ENCODE measurements around the gene CNBP. TPM values are rescaled to one million over a fixed set of nuclear protein-coding genes. Genes with fewer than 3 reads are reported as not detected.

Gene CNBP
- 396 and 438 TPM in 2 replicates for total RNA-seq (2021)
- Bru-seq, nascent RNA: percentile 99 among the genes with signal in this experiment
- percentile 99 among the genes with signal in this experiment for BruChase-seq, experiment 1, labeled RNA remaining after a 2-hour chase
- BruChase-seq, experiment 2, labeled RNA remaining after a 6-hour chase: percentile 99 among the genes with signal in this experiment
- long read RNA-seq, transcript CNBP-208 (5 exons, 1,549 nt): minor isoform, 80 of 1,653 reads
- long read RNA-seq, transcript CNBP-207 (5 exons, 1,626 nt): minor isoform, 487 of 1,653 reads
- long read RNA-seq, transcript CNBP-204 (5 exons, 1,641 nt): minor isoform, 205 of 1,653 reads
- long read RNA-seq, transcript CNBP-201 (5 exons, 1,664 nt): major isoform, 494 of 1,653 reads
- long read RNA-seq, partial matches to known transcripts: 5 of 1,653 reads
- long read RNA-seq, other reads (novel, unspliced or antisense): 358 of 1,653 reads

GRCh38 chr3:129183569-129184395 lies at the start of gene CNBP:
Gene CNBP (minus strand): TSS chr3:129183896. CDS start chr3:129171757, 12,139 bp downstream.
- peak within 1 kb of the TSS; percentile 98 for H3K27ac ChIP-seq (ENCODE audit: low read depth, low read length, poor library complexity, severe bottlenecking)
- H3K27me3 ChIP-seq (replicated peaks; ENCODE audit: insufficient read depth, low read depth, low read length, poor library complexity): no peaks in the 10 kb centered on the region
- H3K9me3 ChIP-seq (ENCODE audit: low read depth, low read length, poor library complexity, severe bottlenecking): no peaks in the 10 kb centered on the region
- peaks cover 8% of the 10 kb centered on the region for H3K36me3 ChIP-seq (ENCODE audit: insufficient read depth, low read length, poor library complexity, severe bottlenecking)
- peaks cover 31% of the 10 kb centered on the region for H3K4me1 ChIP-seq (ENCODE audit: insufficient read depth, low read length, poor library complexity, severe bottlenecking)
- H3K4me3 ChIP-seq (ENCODE audit: low read depth, low read length, poor library complexity, severe bottlenecking): peak within 1 kb of the TSS; percentile 64
- intact Hi-C loops (cut with micrococcal nuclease; ENCODE audit: unreplicated experiment): loop anchor here (5.0 kb wide), 1 partner anchor 64 kb away; the partner anchor contains the start of gene COPG1
- TF ChIP-seq EZH2 (IDR thresholded peaks at IDR 0.05; ENCODE audit: borderline replicate concordance, low read depth, low read length, poor library complexity, severe bottlenecking) (no peak), CTCF (conservative IDR thresholded peaks at IDR 0.05; ENCODE audit: low read depth, low read length) (no peak)
- ChIA-PET POLR2A (ENCODE audit: low non-redundant PET) (interaction anchor here (0.7 kb wide), 1 partner anchor 1553 kb away, joined by 3 read pairs; no protein-coding TSS in a partner anchor), CTCF (no interaction called here)
- peak; percentile 98 for DNase-seq (ENCODE audit: low spot score)
- BruUV-seq (replicated peaks): no TSS peak

GRCh38 chr3:129231331-129232119 lies 47.8 kb upstream of the CNBP start:
- H3K4me3 ChIP-seq (ENCODE audit: low read depth, low read length, poor library complexity, severe bottlenecking): no peak overlapping the region
- ChIA-PET POLR2A (ENCODE audit: low non-redundant PET) (no interaction called here), CTCF (no interaction called here)
- no peak for TF ChIP-seq CTCF (conservative IDR thresholded peaks at IDR 0.05; ENCODE audit: low read depth, low read length)
- no peak for TF ChIP-seq EZH2 (IDR thresholded peaks at IDR 0.05; ENCODE audit: borderline replicate concordance, low read depth, low read length, poor library complexity, severe bottlenecking)
- H3K9me3 ChIP-seq (ENCODE audit: low read depth, low read length, poor library complexity, severe bottlenecking): no peaks in the 10 kb centered on the region
- no TSS peak for BruUV-seq (replicated peaks)
- H3K27ac ChIP-seq (ENCODE audit: low read depth, low read length, poor library complexity, severe bottlenecking): no peak overlapping the region
- H3K27me3 ChIP-seq (replicated peaks; ENCODE audit: insufficient read depth, low read depth, low read length, poor library complexity): no peaks in the 10 kb centered on the region
- intact Hi-C loops (cut with micrococcal nuclease; ENCODE audit: unreplicated experiment): no loop called here
- peaks cover 4% of the 10 kb centered on the region for H3K4me1 ChIP-seq (ENCODE audit: insufficient read depth, low read length, poor library complexity, severe bottlenecking)
- no peak for DNase-seq (ENCODE audit: low spot score)
- no peaks in the 10 kb centered on the region for H3K36me3 ChIP-seq (ENCODE audit: insufficient read depth, low read length, poor library complexity, severe bottlenecking)

Data from A673 (cell line).